ENCODE data around the gene KCNC2.

The KCNC2 gene

DNA sequence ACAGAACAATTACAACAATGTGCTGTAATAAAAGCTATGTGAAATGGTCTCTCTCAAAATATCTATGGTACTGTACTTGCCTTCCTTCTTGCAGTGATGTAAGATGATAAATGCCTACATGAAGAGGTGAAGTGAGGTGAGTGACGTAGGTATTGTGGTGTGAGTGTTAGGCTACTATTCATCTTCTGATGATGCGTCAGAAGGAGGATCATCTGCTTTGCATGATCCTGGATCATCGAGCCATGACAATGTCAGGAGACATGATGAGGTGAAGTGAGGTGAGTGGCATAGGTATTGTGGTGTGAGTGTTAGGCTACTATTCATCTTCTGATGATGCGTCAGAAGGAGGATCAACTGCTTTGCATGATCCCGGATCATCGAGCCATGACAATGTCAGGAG lies 105.8 kb downstream of the KCNC2 start:
- Histone ChIP-seq H3K27ac (ENCODE audit: low read length) (no peak overlapping the region), H3K36me3 (ENCODE audit: insufficient read depth, low read depth, low read length) (no peaks in the 10 kb centered on the region), H3K4me1 (ENCODE audit: insufficient read depth, low read length) (no peaks in the 10 kb centered on the region), H3K9ac (ENCODE audit: low read depth, low read length) (no peak overlapping the region), H3K4me3 (ENCODE audit: low read length) (no peak overlapping the region), H3K27me3 (ENCODE audit: insufficient read depth, low read length) (no peaks in the 10 kb centered on the region), H3K9me3 (ENCODE audit: insufficient read depth, low read depth, low read length) (no peaks in the 10 kb centered on the region)

DNA sequence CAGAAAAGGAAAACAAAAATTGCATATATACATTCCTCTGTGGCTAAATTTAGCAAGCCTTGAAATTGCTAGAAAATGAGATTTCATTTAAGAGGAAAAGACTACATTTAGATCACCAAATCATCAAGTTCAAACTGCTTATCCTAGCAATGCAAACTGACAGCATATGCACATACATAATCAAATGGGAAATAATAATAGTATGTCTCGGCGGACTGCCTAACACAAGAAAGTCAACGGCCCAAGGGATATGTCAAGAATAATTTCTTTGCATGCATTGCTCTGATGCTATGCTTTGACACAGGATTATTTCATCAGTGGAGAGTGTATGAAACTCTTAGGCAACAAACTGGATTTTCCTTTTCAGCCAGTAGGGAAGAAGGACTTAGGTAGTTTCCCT lies 107.9 kb downstream of the KCNC2 start:
- Histone ChIP-seq H3K27ac (ENCODE audit: low read length) (no peak overlapping the region), H3K9me3 (ENCODE audit: insufficient read depth, low read depth, low read length) (no peaks in the 10 kb centered on the region), H3K9ac (ENCODE audit: low read depth, low read length) (no peak overlapping the region), H3K4me1 (ENCODE audit: insufficient read depth, low read length) (no peaks in the 10 kb centered on the region), H3K4me3 (ENCODE audit: low read length) (no peak overlapping the region), H3K27me3 (ENCODE audit: insufficient read depth, low read length) (no peaks in the 10 kb centered on the region), H3K36me3 (ENCODE audit: insufficient read depth, low read depth, low read length) (no peaks in the 10 kb centered on the region)

DNA sequence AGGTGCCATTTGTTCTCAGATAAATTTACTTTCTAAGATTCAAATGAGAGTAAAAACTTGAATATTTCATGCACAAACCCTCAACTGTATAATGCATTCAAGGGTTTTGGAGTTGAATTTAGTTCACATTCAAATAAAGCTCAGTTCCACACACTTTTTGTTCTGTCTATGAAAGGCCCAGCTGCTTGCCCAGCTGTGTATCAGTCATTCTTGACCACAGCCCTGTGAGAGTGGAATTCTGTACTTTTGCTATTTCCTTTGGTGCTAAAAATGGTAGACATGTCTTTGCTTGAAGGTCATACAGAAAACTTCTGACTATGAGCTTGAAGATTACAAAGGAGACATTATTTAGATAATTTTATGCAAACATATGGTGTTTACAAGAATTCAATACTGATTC lies 110.4 kb downstream of the KCNC2 start:
- no peak overlapping the region for H3K9ac ChIP-seq (ENCODE audit: low read depth, low read length)
- H3K36me3 ChIP-seq (ENCODE audit: insufficient read depth, low read depth, low read length), result no peaks in the 10 kb centered on the region
- H3K4me3 ChIP-seq (ENCODE audit: low read length), result no peak overlapping the region
- no peaks in the 10 kb centered on the region for H3K27me3 ChIP-seq (ENCODE audit: insufficient read depth, low read length)
- H3K4me1 ChIP-seq (ENCODE audit: insufficient read depth, low read length), result 0 out of 2 replicates have a peak, but pooled peaks cover 5% of the 10 kb centered on the region
- no peak overlapping the region for H3K27ac ChIP-seq (ENCODE audit: low read length)
- H3K9me3 ChIP-seq (ENCODE audit: insufficient read depth, low read depth, low read length), result no peaks in the 10 kb centered on the region

DNA sequence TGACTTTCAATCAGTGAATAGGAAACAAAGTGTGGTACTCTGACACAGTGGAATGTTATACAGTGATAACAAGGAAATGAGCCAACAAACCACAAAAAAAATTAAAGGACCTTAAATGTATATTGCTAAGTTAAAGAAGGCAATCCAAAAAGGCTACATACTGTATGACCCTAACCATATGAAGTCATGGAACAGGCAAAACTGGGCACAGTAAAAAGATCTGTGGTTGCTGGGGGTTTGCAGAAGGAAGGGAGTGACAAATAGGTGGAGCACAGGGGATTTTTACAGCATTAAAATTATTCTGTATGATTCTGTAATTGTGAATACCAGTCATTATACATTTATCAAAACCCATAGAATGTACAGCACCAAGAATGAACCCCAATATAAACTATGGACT lies 112.6 kb downstream of the KCNC2 start:
- Histone ChIP-seq H3K4me1 (ENCODE audit: insufficient read depth, low read length) (0 out of 2 replicates have a peak, but pooled peaks cover 5% of the 10 kb centered on the region), H3K4me3 (ENCODE audit: low read length) (no peak overlapping the region), H3K27me3 (ENCODE audit: insufficient read depth, low read length) (no peaks in the 10 kb centered on the region), H3K27ac (ENCODE audit: low read length) (no peak overlapping the region), H3K9ac (ENCODE audit: low read depth, low read length) (no peak overlapping the region), H3K36me3 (ENCODE audit: insufficient read depth, low read depth, low read length) (no peaks in the 10 kb centered on the region), H3K9me3 (ENCODE audit: insufficient read depth, low read depth, low read length) (no peaks in the 10 kb centered on the region)

DNA sequence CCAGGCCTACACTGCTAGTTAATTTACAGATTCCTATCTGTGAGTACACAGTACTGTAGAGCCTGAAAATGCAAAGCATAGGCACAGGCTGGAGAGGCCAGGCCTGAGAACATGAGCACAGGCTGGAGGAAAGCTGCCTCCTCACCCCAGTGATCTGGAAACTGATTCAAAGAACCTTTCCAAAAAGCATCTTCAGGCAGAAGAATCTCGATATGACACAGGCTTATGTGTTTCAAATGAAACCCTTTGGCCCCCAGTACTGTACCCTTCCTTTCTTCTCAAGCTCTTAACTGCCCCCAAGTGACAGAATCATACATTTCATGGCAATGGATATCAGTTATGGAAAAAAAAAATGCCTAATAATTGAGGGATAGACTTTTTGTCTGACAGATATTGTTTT lies 122.0 kb downstream of the KCNC2 start:
- no peak overlapping the region for H3K4me3 ChIP-seq (ENCODE audit: low read length)
- no peak overlapping the region for H3K9ac ChIP-seq (ENCODE audit: low read depth, low read length)
- H3K27ac ChIP-seq (ENCODE audit: low read length), result no peak overlapping the region
- H3K36me3 ChIP-seq (ENCODE audit: insufficient read depth, low read depth, low read length), result no peaks in the 10 kb centered on the region
- no peaks in the 10 kb centered on the region for H3K4me1 ChIP-seq (ENCODE audit: insufficient read depth, low read length)
- no peaks in the 10 kb centered on the region for H3K9me3 ChIP-seq (ENCODE audit: insufficient read depth, low read depth, low read length)
- H3K27me3 ChIP-seq (ENCODE audit: insufficient read depth, low read length), result no peaks in the 10 kb centered on the region

DNA sequence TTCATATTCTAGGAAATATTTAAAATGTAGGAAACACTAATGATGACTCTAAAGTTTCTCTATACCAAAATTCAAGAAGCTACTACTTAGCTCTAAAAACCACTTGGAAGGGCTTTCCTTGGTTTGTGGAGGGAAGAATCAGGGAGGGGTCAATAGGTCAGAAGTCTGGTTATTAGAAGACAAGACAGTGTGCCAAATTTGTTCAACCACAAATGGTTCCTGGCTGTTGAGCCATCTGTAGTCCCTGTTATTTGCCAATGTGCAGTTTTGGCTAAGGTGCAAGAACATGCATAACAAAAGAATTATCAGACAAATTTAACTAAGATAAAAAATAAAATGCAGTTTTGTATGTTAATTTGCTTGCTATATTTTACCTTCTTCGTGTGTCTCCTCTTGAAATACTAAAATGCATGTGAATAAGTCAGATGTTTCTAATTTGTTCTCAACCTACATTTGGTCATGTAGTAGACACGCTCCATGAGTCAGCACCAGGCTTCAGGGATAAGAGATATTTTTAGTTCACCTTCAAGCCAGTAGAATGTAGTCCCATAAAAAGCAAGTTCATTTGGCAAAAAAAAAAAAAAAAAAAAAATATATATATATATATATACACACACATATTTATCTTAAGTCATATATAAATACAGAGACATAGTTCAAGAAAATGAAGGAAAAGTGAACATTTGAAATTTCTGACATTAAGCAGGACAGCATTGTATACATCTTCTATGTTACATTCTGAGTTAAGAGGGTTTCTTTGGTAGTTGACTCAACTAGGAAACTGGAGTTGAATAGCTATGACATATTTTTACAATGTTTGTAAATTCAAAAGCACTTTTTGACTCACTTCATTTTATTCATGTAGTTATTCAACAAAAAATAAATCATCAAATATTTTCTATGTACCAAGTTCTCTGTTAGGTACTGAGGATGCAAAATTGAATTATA lies 123.3 kb downstream of the KCNC2 start:
- Histone ChIP-seq H3K4me3 (ENCODE audit: low read length) (no peak overlapping the region), H3K36me3 (ENCODE audit: insufficient read depth, low read depth, low read length) (no peaks in the 10 kb centered on the region), H3K27ac (ENCODE audit: low read length) (no peak overlapping the region), H3K27me3 (ENCODE audit: insufficient read depth, low read length) (no peaks in the 10 kb centered on the region), H3K9ac (ENCODE audit: low read depth, low read length) (no peak overlapping the region), H3K9me3 (ENCODE audit: insufficient read depth, low read depth, low read length) (no peaks in the 10 kb centered on the region), H3K4me1 (ENCODE audit: insufficient read depth, low read length) (no peaks in the 10 kb centered on the region)

DNA sequence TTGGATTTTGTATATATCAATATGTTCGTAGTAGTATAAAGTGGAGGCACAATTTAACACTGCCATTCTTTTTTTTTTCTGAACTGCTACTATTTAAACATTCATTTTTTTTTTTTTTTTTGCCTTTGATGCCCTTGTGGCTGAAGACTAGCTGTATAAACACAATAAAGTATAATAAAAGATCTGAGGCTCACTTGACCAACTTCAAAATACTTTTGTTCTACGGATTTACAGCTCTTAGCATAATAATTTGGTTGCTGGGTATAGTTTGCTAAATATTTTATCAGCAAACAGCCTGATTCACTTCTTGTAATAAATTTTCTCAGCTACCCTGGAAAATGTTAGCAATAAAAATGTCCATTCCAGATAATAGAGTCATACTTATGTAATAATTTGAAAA lies 128.3 kb downstream of the KCNC2 start:
- no peak overlapping the region for H3K27ac ChIP-seq (ENCODE audit: low read length)
- H3K27me3 ChIP-seq (ENCODE audit: insufficient read depth, low read length), result no peaks in the 10 kb centered on the region
- H3K4me3 ChIP-seq (ENCODE audit: low read length), result no peak overlapping the region
- H3K36me3 ChIP-seq (ENCODE audit: insufficient read depth, low read depth, low read length), result no peaks in the 10 kb centered on the region
- no peak overlapping the region for H3K9ac ChIP-seq (ENCODE audit: low read depth, low read length)
- H3K4me1 ChIP-seq (ENCODE audit: insufficient read depth, low read length), result no peaks in the 10 kb centered on the region
- no peaks in the 10 kb centered on the region for H3K9me3 ChIP-seq (ENCODE audit: insufficient read depth, low read depth, low read length)

DNA sequence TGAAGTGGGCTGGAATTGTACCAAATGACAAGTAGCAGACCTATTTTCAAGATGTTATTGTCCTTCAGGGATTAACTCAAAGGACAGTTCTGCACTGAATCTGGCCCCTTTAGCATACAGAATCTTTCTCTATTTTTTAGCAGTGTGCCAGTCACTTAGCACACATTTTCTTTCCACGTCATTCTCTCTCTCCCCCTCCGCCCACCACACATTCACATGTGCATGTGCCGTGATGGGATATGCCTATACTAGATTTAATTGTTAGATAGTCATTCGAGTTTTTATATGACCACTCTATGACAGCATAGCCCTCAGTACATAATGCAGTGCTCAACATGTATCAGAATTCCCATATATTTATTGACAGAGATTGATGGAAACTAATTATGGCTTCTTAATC lies 129.1 kb downstream of the KCNC2 start:
- no peaks in the 10 kb centered on the region for H3K27me3 ChIP-seq (ENCODE audit: insufficient read depth, low read length)
- no peaks in the 10 kb centered on the region for H3K9me3 ChIP-seq (ENCODE audit: insufficient read depth, low read depth, low read length)
- no peaks in the 10 kb centered on the region for H3K4me1 ChIP-seq (ENCODE audit: insufficient read depth, low read length)
- no peak overlapping the region for H3K27ac ChIP-seq (ENCODE audit: low read length)
- no peak overlapping the region for H3K9ac ChIP-seq (ENCODE audit: low read depth, low read length)
- no peak overlapping the region for H3K4me3 ChIP-seq (ENCODE audit: low read length)
- H3K36me3 ChIP-seq (ENCODE audit: insufficient read depth, low read depth, low read length), result no peaks in the 10 kb centered on the region

DNA sequence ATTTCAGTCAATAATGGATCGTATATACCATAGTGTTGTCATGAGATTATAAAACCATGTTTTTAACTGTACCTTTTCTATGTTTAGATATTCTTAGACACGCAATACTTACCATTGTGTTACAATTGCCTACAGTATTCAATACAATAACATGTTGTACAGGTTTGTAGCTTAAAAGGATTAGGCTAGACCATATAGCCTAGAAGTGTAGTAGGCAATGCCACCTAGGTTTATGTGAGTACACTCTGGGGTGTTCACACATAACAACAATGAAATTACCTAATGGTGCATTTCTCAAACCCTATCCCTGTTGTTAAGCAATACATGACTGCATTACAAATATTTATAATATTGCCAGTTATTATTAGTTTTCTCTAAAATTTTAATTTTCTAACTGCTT lies 144.2 kb downstream of the KCNC2 start:
- H3K36me3 ChIP-seq (ENCODE audit: insufficient read depth, low read depth, low read length), result no peaks in the 10 kb centered on the region

DNA sequence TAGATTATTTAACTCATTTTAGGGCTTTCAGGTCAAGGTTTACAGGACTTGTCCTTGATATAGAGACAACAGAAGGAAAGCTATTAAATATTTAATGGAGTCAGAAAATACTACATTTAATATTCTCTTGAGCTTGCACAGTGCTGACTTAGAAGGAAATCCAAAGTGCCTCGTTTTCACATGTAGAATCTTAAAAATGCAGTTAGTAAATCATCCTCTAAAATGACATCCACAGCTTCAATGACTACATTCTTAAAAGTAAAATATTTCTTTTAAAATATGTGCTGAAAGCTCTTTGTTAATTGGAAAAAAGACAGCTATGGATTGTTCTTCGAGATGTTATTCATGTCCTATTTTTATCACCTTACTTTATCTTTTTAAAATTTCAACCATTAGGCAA lies 146.9 kb downstream of the KCNC2 start:
- Histone ChIP-seq H3K9me3 (ENCODE audit: insufficient read depth, low read depth, low read length) (no peaks in the 10 kb centered on the region), H3K9ac (ENCODE audit: low read depth, low read length) (no peak overlapping the region), H3K27ac (ENCODE audit: low read length) (no peak overlapping the region), H3K4me1 (ENCODE audit: insufficient read depth, low read length) (no peaks in the 10 kb centered on the region), H3K27me3 (ENCODE audit: insufficient read depth, low read length) (no peaks in the 10 kb centered on the region), H3K4me3 (ENCODE audit: low read length) (no peak overlapping the region), H3K36me3 (ENCODE audit: insufficient read depth, low read depth, low read length) (no peaks in the 10 kb centered on the region)

More for the DNA sequence above, 144.2 kb downstream of the KCNC2 start:
- H3K9me3 ChIP-seq (ENCODE audit: insufficient read depth, low read depth, low read length), result no peaks in the 10 kb centered on the region
- no peaks in the 10 kb centered on the region for H3K27me3 ChIP-seq (ENCODE audit: insufficient read depth, low read length)
- H3K27ac ChIP-seq (ENCODE audit: low read length), result no peak overlapping the region
- H3K9ac ChIP-seq (ENCODE audit: low read depth, low read length), result no peak overlapping the region
- no peaks in the 10 kb centered on the region for H3K4me1 ChIP-seq (ENCODE audit: insufficient read depth, low read length)
- H3K4me3 ChIP-seq (ENCODE audit: low read length), result no peak overlapping the region

DNA sequence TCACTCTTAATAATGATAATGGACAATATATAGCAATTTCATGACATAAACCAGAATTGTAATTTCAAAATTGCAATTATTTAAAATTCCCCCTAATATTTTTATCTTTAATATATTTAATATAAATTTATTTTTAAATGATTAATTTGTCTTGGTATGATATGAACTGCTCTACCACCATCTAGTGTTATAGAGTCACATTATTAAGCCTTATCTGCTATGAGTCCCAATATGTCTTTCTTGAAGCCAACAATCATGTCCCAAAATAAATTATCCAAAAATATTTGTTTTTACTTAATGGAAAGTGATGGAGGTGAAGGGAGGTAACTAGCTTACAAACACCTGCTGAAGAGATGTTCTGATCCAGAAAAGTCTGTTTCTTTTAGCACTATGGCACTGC lies 151.4 kb downstream of the KCNC2 start:
- no peak overlapping the region for H3K4me3 ChIP-seq (ENCODE audit: low read length)
- no peaks in the 10 kb centered on the region for H3K36me3 ChIP-seq (ENCODE audit: insufficient read depth, low read depth, low read length)
- no peak overlapping the region for H3K27ac ChIP-seq (ENCODE audit: low read length)
- H3K27me3 ChIP-seq (ENCODE audit: insufficient read depth, low read length), result no peaks in the 10 kb centered on the region
- no peaks in the 10 kb centered on the region for H3K9me3 ChIP-seq (ENCODE audit: insufficient read depth, low read depth, low read length)
- no peak overlapping the region for H3K9ac ChIP-seq (ENCODE audit: low read depth, low read length)
- no peaks in the 10 kb centered on the region for H3K4me1 ChIP-seq (ENCODE audit: insufficient read depth, low read length)

DNA sequence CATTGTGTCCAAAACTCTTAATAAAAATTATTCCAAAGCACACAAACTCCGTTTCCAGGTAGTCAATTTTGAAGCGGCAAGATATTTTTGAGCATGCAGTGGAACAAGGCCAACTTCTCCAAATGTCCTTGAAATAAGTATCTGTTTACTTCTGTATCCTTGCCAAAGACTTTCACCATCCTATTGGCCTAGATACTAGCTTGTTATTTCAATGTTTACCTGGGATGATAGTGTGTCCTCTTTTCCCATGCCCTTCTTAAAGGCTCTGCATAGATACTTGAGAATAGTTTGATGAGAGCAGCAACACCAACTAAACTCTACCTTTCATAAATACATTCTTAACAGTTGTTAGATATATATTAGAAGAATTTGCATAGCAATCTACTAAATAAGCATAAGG lies 160.9 kb downstream of the KCNC2 start:
- Histone ChIP-seq H3K27me3 (ENCODE audit: insufficient read depth, low read length) (no peaks in the 10 kb centered on the region), H3K4me1 (ENCODE audit: insufficient read depth, low read length) (no peaks in the 10 kb centered on the region), H3K9me3 (ENCODE audit: insufficient read depth, low read depth, low read length) (no peaks in the 10 kb centered on the region), H3K4me3 (ENCODE audit: low read length) (no peak overlapping the region), H3K9ac (ENCODE audit: low read depth, low read length) (no peak overlapping the region), H3K36me3 (ENCODE audit: insufficient read depth, low read depth, low read length) (no peaks in the 10 kb centered on the region), H3K27ac (ENCODE audit: low read length) (no peak overlapping the region)
